Mesenchymal stem cell (in vitro differentiated cells and primary cell): Measurements from ENCODE around the gene CEBPB.

Experiments
- DNase-seq: peaks from one replicate; pipeline ENCODE4 v3.0.0-alpha.2; 2013
- H2AFZ ChIP-seq: one replicate; pipeline ENCODE4 v1.6.1; 2013; ENCODE audit warnings: low read depth, mild to moderate bottlenecking, control low read depth, inconsistent platforms, low read length, moderate library complexity
- H2AK5ac ChIP-seq: 2 replicates; pipeline ENCODE4 v1.6.1; 2013; ENCODE audit warnings: low read length, moderate library complexity, mild to moderate bottlenecking, inconsistent platforms; ENCODE audit not compliant: severe bottlenecking
- H2BK120ac ChIP-seq: one replicate; pipeline ENCODE4 v1.6.1; 2013; ENCODE audit warnings: low read depth, mild to moderate bottlenecking, inconsistent platforms, low read length, moderate library complexity
- H2BK12ac ChIP-seq, 2 experiments: one replicate each; pipeline ENCODE4 v1.6.1; 2013; ENCODE audit warnings: inconsistent platforms in 2 of 2, low read length in 2 of 2, mild to moderate bottlenecking in 2 of 2, moderate library complexity in 2 of 2, control low read depth in 1 of 2
- H2BK15ac ChIP-seq: one replicate; pipeline ENCODE4 v1.6.1; 2013; ENCODE audit warnings: mild to moderate bottlenecking, low read depth, inconsistent platforms; ENCODE audit not compliant: poor library complexity, severe bottlenecking
- H2BK5ac ChIP-seq: 2 replicates; pipeline ENCODE4 v1.6.1; 2013; ENCODE audit warnings: low read depth, mild to moderate bottlenecking, low read length, control low read depth, inconsistent platforms; ENCODE audit not compliant: poor library complexity, severe bottlenecking
- H3K14ac ChIP-seq, 2 experiments: one replicate each; pipeline ENCODE4 v1.6.1; 2013; ENCODE audit warnings: inconsistent platforms in 2 of 2, low read length in 2 of 2, control low read depth in 1 of 2, mild to moderate bottlenecking in 1 of 2, moderate library complexity in 1 of 2
- H3K18ac ChIP-seq, 2 experiments: one replicate each; pipeline ENCODE4 v1.6.1; 2013; ENCODE audit warnings: inconsistent platforms in 2 of 2, low read length in 2 of 2, control low read depth in 1 of 2, low read depth in 1 of 2, mild to moderate bottlenecking in 1 of 2
- H3K23ac ChIP-seq, 2 experiments: one replicate each; pipeline ENCODE4 v1.6.1; 2013; ENCODE audit warnings: inconsistent platforms in 2 of 2, low read length in 2 of 2, mild to moderate bottlenecking in 2 of 2, moderate library complexity in 2 of 2, control low read depth in 1 of 2
- H3K27ac ChIP-seq: 2 replicates; pipeline ENCODE4 v1.5.1; 2013; ENCODE audit warnings: mild to moderate bottlenecking, moderate library complexity, low read length, control low read depth, inconsistent platforms; ENCODE audit not compliant: poor library complexity, severe bottlenecking
- H3K27me3 ChIP-seq, 2 experiments: 2 replicates each; pipeline versions ENCODE4 v1.6.1 to v1.7.0; 2013; ENCODE audit warnings: low read length in 2 of 2, mild to moderate bottlenecking in 2 of 2, moderate library complexity in 2 of 2, control low read depth in 1 of 2, inconsistent platforms in 1 of 2; ENCODE audit not compliant: control insufficient read depth in 1 of 2, insufficient read depth in 1 of 2
- H3K36me3 ChIP-seq, 2 experiments: 2 replicates each; pipeline versions ENCODE4 v1.6.1 to v1.7.0; 2013; ENCODE audit warnings: low read length in 2 of 2, control low read depth in 1 of 2, inconsistent platforms in 1 of 2, low read depth in 1 of 2, mild to moderate bottlenecking in 1 of 2; ENCODE audit not compliant: insufficient read depth in 2 of 2, control insufficient read depth in 1 of 2
- H3K4ac ChIP-seq, 2 experiments: one replicate each; pipeline ENCODE4 v1.6.1; 2013; ENCODE audit warnings: inconsistent platforms in 2 of 2, low read length in 2 of 2, mild to moderate bottlenecking in 2 of 2, moderate library complexity in 2 of 2, control low read depth in 1 of 2, low read depth in 1 of 2
- H3K4me1 ChIP-seq: 2 replicates; pipeline ENCODE4 v1.6.1; 2013; ENCODE audit warnings: low read depth, low read length, control low read depth; ENCODE audit not compliant: control insufficient read depth, insufficient read depth
- H3K4me2 ChIP-seq: 2 replicates; pipeline ENCODE4 v1.6.1; 2013; ENCODE audit warnings: low read length, mild to moderate bottlenecking, inconsistent platforms; ENCODE audit not compliant: poor library complexity, severe bottlenecking
- H3K4me3 ChIP-seq, 2 experiments: 2 replicates each; pipeline versions ENCODE4 v1.5.1 to v1.7.0; 2013; ENCODE audit warnings: low read length in 2 of 2, mild to moderate bottlenecking in 2 of 2, control low read depth in 1 of 2, low read depth in 1 of 2; ENCODE audit not compliant: insufficient read depth in 1 of 2
- H3K79me1 ChIP-seq: replicated peaks from 2 replicates; pipeline ENCODE4 v1.6.1; 2013; ENCODE audit warnings: mild to moderate bottlenecking, control low read depth, low read length, inconsistent platforms; ENCODE audit not compliant: poor library complexity, severe bottlenecking
- H3K9ac ChIP-seq: 2 replicates; pipeline ENCODE4 v1.7.0; 2013; ENCODE audit warnings: mild to moderate bottlenecking, low read length, moderate library complexity
- H3K9me3 ChIP-seq: 2 replicates; pipeline ENCODE4 v1.7.0; 2013; ENCODE audit warnings: mild to moderate bottlenecking, low read length; ENCODE audit not compliant: control insufficient read depth
- H4K8ac ChIP-seq: one replicate; pipeline ENCODE4 v1.6.1; 2013; ENCODE audit warnings: inconsistent platforms, mild to moderate bottlenecking, low read length, moderate library complexity
- H4K91ac ChIP-seq: one replicate; pipeline ENCODE4 v1.6.1; 2013; ENCODE audit warnings: mild to moderate bottlenecking, low read length, inconsistent platforms
- WGBS: methylation state at CpG from one replicate; pipeline ENCODE4 v1.1.7; 2013; ENCODE audit warnings: mixed read lengths; 5-methylcytosine and 5-hydroxymethylcytosine counted together

CEBPB gene

GRCh38 chr20:50146732-50147662, 43.6 kb upstream of the CEBPB start:
- H3K27me3 ChIP-seq, result no peaks in the 10 kb centered on the region
- H2BK15ac ChIP-seq, result no peak overlapping the region
- H4K8ac ChIP-seq, result peak overlapping the region; percentile 53
- H2AK5ac ChIP-seq, result peak overlapping the region; percentile 69
- H2AFZ ChIP-seq, result no peak overlapping the region
- peak overlapping the region; percentile 43 for H4K91ac ChIP-seq
- peak overlapping the region; percentile 53 for H3K9ac ChIP-seq
- H3K36me3 ChIP-seq, result peaks cover 57 to 63% of the 10 kb centered on the region in 2 experiments
- H3K27ac ChIP-seq, result peak overlapping the region; percentile 10
- peaks cover 50% of the 10 kb centered on the region for H3K4me1 ChIP-seq
- 81% methylated on average over 17 of the region's 17 CpGs for WGBS
- H2BK12ac ChIP-seq, result peak overlapping the region in 1 of 2 experiments; percentile 3
- H3K18ac ChIP-seq, result peak overlapping the region in 1 of 2 experiments; percentile 72
- H3K14ac ChIP-seq, result no peak overlapping the region
- no peaks in the 10 kb centered on the region for H3K9me3 ChIP-seq
- no peak for DNase-seq
- no peak overlapping the region for H3K4me2 ChIP-seq
- H2BK120ac ChIP-seq, result peak overlapping the region; percentile 7
- peak overlapping the region in 1 of 2 experiments; percentile 32 for H3K4ac ChIP-seq
- H2BK5ac ChIP-seq, result no peak overlapping the region
- no peak overlapping the region for H3K4me3 ChIP-seq
- peaks cover 10% of the 10 kb centered on the region for H3K79me1 ChIP-seq
- peak overlapping the region in 1 of 2 experiments; percentile 63 for H3K23ac ChIP-seq

GRCh38 chr20:50149481-50150254, 41.0 kb upstream of the CEBPB start:
- H3K9me3 ChIP-seq, result no peaks in the 10 kb centered on the region
- peaks cover 50% of the 10 kb centered on the region for H3K4me1 ChIP-seq
- no peak overlapping the region for H2BK12ac ChIP-seq
- H3K4ac ChIP-seq, result no peak overlapping the region
- no peak overlapping the region for H4K91ac ChIP-seq
- no peak overlapping the region for H3K4me2 ChIP-seq
- no peak overlapping the region for H4K8ac ChIP-seq
- H3K18ac ChIP-seq, result no peak overlapping the region
- no peak overlapping the region for H2BK5ac ChIP-seq
- H2BK120ac ChIP-seq, result no peak overlapping the region
- WGBS, result 95% methylated on average over 16 of the region's 16 CpGs
- H3K23ac ChIP-seq, result no peak overlapping the region
- no peak for DNase-seq
- H3K4me3 ChIP-seq, result no peak overlapping the region
- H3K9ac ChIP-seq, result no peak overlapping the region
- H2AK5ac ChIP-seq, result no peak overlapping the region
- no peak overlapping the region for H2BK15ac ChIP-seq
- no peak overlapping the region for H3K14ac ChIP-seq
- H2AFZ ChIP-seq, result no peak overlapping the region
- no peaks in the 10 kb centered on the region for H3K27me3 ChIP-seq
- peaks cover 2% of the 10 kb centered on the region for H3K79me1 ChIP-seq
- H3K36me3 ChIP-seq, result peaks cover 44 to 48% of the 10 kb centered on the region in 2 experiments
- no peak overlapping the region for H3K27ac ChIP-seq

- Histone ChIP-seq H2BK5ac (no peak overlapping the region), H3K18ac (no peak overlapping the region), H3K4me2 (peak overlapping the region; percentile 30), H3K4me1 (peaks cover 46% of the 10 kb centered on the region), H3K4me3 (peak overlapping the region in 1 of 2 experiments; percentile 65), H3K27me3 (no peaks in the 10 kb centered on the region), H3K36me3 (peaks cover 41 to 44% of the 10 kb centered on the region in 2 experiments), H2AK5ac (no peak overlapping the region), H2BK12ac (no peak overlapping the region), H2BK15ac (no peak overlapping the region), H3K9ac (peak overlapping the region; percentile 4), H3K23ac (no peak overlapping the region), H2BK120ac (no peak overlapping the region), H3K4ac (peak overlapping the region in 1 of 2 experiments; percentile 37), H3K14ac (no peak overlapping the region), H4K91ac (no peak overlapping the region), H2AFZ (no peak overlapping the region), H4K8ac (no peak overlapping the region), H3K79me1 (peaks cover 2% of the 10 kb centered on the region), H3K27ac (no peak overlapping the region), H3K9me3 (no peaks in the 10 kb centered on the region)
- 88% methylated on average over 5 of the region's 10 CpGs for WGBS
- DNase-seq, result peak; percentile 38
These were observed 39.4 kb upstream of the CEBPB start for GRCh38 chr20:50151034-50151743.
